Stimulated activated CD4-positive, alpha-beta T cell treated with anti-CD3 and anti-CD28 coated beads, Interleukin-15, amount 100 ng/mL, for 1 hour (primary cell): ENCODE measurements around the gene MIS12.

ENCODE experiments used
- DNase-seq, 2 donors: peaks; one replicate each; pipeline ENCODE4 v3.0.0-alpha.2; 2020; ENCODE audit warnings: low read depth in 1 of 2, low spot score in 1 of 2

MIS12 gene

DNA sequence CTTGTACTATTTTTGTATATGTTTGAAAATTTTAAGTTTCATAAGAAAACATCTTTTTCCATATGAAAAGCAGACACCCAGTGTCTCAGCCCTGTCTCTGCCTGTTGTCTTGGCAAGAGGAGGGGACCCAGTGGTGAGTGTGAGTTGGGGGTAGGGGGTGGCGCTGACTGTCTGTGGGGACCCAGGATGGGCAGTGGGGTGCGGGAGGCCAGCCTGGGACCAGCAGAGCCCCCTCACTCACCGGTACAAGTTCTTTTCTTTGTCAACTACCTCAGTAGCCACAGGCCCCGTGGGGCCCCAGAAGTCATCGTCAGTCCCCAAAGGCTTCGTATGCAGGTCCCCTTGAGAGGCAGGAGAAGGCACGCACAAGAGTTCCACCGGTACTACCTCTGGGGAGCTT is 46.2 kb downstream of the MIS12 start:
- no peak for DNase-seq

- no peak for DNase-seq
Measured at GRCh38 chr17:5533486-5534315, 47.3 kb downstream of the MIS12 start.

GRCh38 chr17:5535436-5535835 is 49.1 kb downstream of the MIS12 start:
- DNase-seq, result no peak

DNA sequence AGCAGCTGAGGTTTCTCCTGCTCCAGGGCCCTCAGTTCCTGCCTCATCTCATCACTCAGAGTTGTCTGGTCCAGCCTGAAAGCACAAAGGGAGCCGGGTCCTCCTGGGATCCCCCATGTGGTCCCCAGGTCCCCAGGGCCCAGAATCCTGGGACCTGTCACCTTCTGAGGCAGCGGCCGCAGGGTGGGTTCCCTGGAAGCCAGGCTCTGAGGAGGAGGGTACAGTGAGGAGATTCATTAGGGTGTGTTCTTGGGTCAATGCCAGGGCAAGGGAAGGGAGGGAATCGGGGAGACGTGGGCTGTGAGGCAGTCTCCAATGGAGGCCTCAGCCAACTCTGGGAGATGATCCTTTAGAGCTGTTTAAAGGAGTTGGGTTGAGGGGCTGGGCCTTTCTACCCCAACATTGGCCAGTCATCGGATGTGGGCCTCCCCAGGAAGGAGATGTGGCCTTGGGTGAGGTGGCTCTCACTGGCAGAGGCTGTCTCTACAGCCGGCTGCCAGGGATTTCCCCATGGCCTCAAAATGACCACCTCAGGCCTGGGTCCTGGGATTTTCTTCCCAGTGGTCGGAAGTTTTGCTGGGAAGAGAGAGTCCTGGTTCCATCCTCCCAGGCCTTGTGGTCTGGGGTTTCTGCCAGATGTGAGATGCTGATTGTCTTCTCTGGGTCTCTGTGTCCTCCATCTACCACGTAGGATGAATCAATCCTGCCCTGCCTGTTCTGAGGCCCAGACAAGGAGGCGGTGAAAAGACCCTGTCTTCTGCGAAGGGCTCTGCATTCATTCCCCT is 50.7 kb downstream of the MIS12 start:
- no peak for DNase-seq

DNA sequence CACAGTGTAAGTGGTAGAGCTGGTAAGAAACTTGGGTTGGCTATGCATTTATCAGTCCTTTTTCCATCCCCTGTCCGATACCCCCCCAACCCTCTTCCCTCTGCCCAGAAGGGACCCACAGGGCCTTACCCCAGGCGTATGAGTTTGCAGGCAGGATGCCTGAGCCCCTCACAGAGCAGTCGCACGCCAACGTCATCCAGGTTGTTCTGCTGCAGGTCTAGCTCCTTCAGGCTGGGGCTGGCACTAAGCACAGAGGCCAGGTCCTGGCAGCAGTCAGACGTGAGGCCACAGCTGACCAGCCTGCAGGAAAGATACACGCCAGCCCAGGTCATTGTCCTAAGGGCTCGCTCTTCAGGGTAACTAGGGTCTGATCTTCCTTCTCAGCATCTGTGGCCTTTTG is 52.9 kb downstream of the MIS12 start:
- DNase-seq, result no peak

DNA sequence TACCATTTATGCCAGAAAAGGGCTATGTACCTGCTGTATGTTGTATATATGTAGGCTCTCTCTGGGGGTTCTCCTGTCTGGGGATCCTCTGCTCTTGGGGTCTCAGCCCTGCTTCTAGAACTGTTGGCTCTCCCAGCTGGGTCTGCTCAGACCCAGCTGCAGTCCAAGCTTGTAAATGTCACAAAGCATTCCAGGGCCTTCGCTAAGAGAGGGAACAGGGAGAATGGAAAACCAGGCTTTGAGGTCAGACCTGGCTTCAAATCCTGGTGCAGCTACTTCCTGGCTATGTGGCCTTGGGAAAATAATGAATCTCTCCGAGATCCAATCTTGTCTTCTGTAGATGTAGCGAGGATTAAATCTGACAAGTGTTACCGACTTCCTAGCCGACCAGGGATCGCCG is 54.0 kb downstream of the MIS12 start:
- DNase-seq, result no peak
